ENCODE data around the gene RUVBL2.

The RUVBL2 gene

GRCh38 chr19:48993175-48994034, at the start of gene RUVBL2, which contains the start of gene GYS1:
RUVBL2 (plus strand) TSS chr19:48993887; CDS start chr19:48993912, 25 bp downstream.
GYS1 (minus strand) TSS chr19:48993309; CDS start chr19:48993112, 197 bp downstream.
- peak within 1 kb of the TSS; percentile 87 for H3K4me3 ChIP-seq (ENCODE audit: low read depth, low read length)
- TF ChIP-seq CTCF (conservative IDR thresholded peaks at IDR 0.05; ENCODE audit: low read depth, low read length) = peak; percentile 81
- peak; percentile 100 for DNase-seq (ENCODE audit: low read depth)

- no peak overlapping the region for H3K4me3 ChIP-seq (ENCODE audit: low read depth, low read length)
- DNase-seq (ENCODE audit: low read depth) = no peak
- TF ChIP-seq CTCF (conservative IDR thresholded peaks at IDR 0.05; ENCODE audit: low read depth, low read length) = no peak
Observed at GRCh38 chr19:48945415-48945814, 48.3 kb upstream of the RUVBL2 start.

- H3K4me3 ChIP-seq (ENCODE audit: low read depth, low read length) = no peak overlapping the region
- no peak for TF ChIP-seq CTCF (conservative IDR thresholded peaks at IDR 0.05; ENCODE audit: low read depth, low read length)
- no peak for DNase-seq (ENCODE audit: low read depth)
Observed at GRCh38 chr19:48945817-48946216, 47.9 kb upstream of the RUVBL2 start.

GRCh38 chr19:48946463-48947257, 47.0 kb upstream of the RUVBL2 start:
- no peak overlapping the region for H3K4me3 ChIP-seq (ENCODE audit: low read depth, low read length)
- no peak for TF ChIP-seq CTCF (conservative IDR thresholded peaks at IDR 0.05; ENCODE audit: low read depth, low read length)

GRCh38 chr19:48947258-48947542, 46.5 kb upstream of the RUVBL2 start:
- no peak for TF ChIP-seq CTCF (conservative IDR thresholded peaks at IDR 0.05; ENCODE audit: low read depth, low read length)
- DNase-seq (ENCODE audit: low read depth) = no peak
- no peak overlapping the region for H3K4me3 ChIP-seq (ENCODE audit: low read depth, low read length)

More at GRCh38 chr19:48946463-48947257, 47.0 kb upstream of the RUVBL2 start:
- DNase-seq (ENCODE audit: low read depth) = no peak

GRCh38 chr19:48950159-48950558, 43.5 kb upstream of the RUVBL2 start:
- no peak overlapping the region for H3K4me3 ChIP-seq (ENCODE audit: low read depth, low read length)
- DNase-seq (ENCODE audit: low read depth) = no peak
- no peak for TF ChIP-seq CTCF (conservative IDR thresholded peaks at IDR 0.05; ENCODE audit: low read depth, low read length)

All from choroid plexus epithelial cell (primary cell).